MM.1S (cell line): ENCODE measurements around the gene NTM.

Experiments
- DNase-seq: peaks from one replicate; pipeline ENCODE4 v3.0.0-alpha.2; 2015
- H2AFZ ChIP-seq: fragments of 300-600 bp; sonication (generic); 2 replicates; pipeline ENCODE4 v1.6.0; 2016; ENCODE audit warnings: antibody characterized with exemption, low read length
- H3F3A ChIP-seq: fragments of 300-600 bp; sonication (generic); 2 replicates; pipeline ENCODE4 v1.6.1; 2016; ENCODE audit warnings: mild to moderate bottlenecking, antibody characterized with exemption, low read length, moderate library complexity, mixed read lengths; ENCODE audit not compliant: insufficient read depth
- H3K27ac ChIP-seq: fragments of 300-600 bp; sonication (generic); 2 replicates; pipeline ENCODE4 v1.5.1; 2016; ENCODE audit warnings: mild to moderate bottlenecking, low read length
- H3K27me3 ChIP-seq: fragments of 300-600 bp; sonication (generic); replicated peaks from 2 replicates; pipeline ENCODE4 v1.6.0; 2016; ENCODE audit warnings: low read length; ENCODE audit not compliant: insufficient read depth
- H3K36me3 ChIP-seq: fragments of 300-600 bp; sonication (generic); replicated peaks from 2 replicates; pipeline ENCODE4 v1.6.1; 2016; ENCODE audit warnings: mild to moderate bottlenecking, low read length, mixed read lengths; ENCODE audit not compliant: insufficient read depth
- H3K4me1 ChIP-seq: fragments of 300-600 bp; sonication (generic); 2 replicates; pipeline ENCODE4 v1.6.1; 2016; ENCODE audit warnings: low read length, mixed read lengths
- H3K4me2 ChIP-seq: fragments of 300-600 bp; sonication (generic); 2 replicates; pipeline ENCODE4 v1.6.0; 2016; ENCODE audit warnings: low read depth, low read length
- H3K4me3 ChIP-seq: fragments of 300-600 bp; sonication (generic); 2 replicates; pipeline ENCODE4 v1.5.1; 2016; ENCODE audit warnings: low read length, mixed read lengths
- H3K79me2 ChIP-seq: fragments of 300-600 bp; sonication (generic); 2 replicates; pipeline ENCODE4 v1.6.1; 2016; ENCODE audit warnings: mixed run types, low read length, mixed read lengths
- H3K9ac ChIP-seq: fragments of 300-600 bp; sonication (generic); 2 replicates; pipeline ENCODE4 v1.6.1; 2016; ENCODE audit warnings: low read length, mixed read lengths
- H3K9me2 ChIP-seq: fragments of 300-600 bp; sonication (generic); replicated peaks from 2 replicates; pipeline ENCODE4 v1.6.1; 2016; ENCODE audit warnings: mild to moderate bottlenecking, low read length, mixed read lengths; ENCODE audit not compliant: insufficient read depth
- H3K9me3 ChIP-seq: fragments of 300-600 bp; sonication (generic); replicated peaks from 2 replicates; pipeline ENCODE4 v1.6.1; 2016; ENCODE audit warnings: mild to moderate bottlenecking, low read length, mixed read lengths; ENCODE audit not compliant: insufficient read depth
- H4K20me1 ChIP-seq: fragments of 300-600 bp; sonication (generic); 2 replicates; pipeline ENCODE4 v1.6.1; 2016; ENCODE audit warnings: mild to moderate bottlenecking, low read length, moderate library complexity, mixed read lengths; ENCODE audit not compliant: insufficient read depth
- EZH2 ChIP-seq: fragments of 300-600 bp; sonication (generic); optimal IDR thresholded peaks from 2 replicates; pipeline ENCODE3; 2017; ENCODE audit warnings: low read depth, mild to moderate bottlenecking, antibody characterized with exemption, low read length, mixed read lengths
- EZH2phosphoT487 ChIP-seq: fragments of 300-600 bp; sonication (generic); IDR thresholded peaks from 2 replicates; pipeline ENCODE4 v1.6.1; 2018; ENCODE audit warnings: antibody characterized with exemption, low read length
- TF ChIP-seq, protein P1 (sequence below): fragments of 300-600 bp; sonication (generic); IDR thresholded peaks from 2 replicates; pipeline ENCODE4 v1.5.1; 2016; ENCODE audit warnings: antibody characterized with exemption, low read length, mixed read lengths

NTM gene

DNA sequence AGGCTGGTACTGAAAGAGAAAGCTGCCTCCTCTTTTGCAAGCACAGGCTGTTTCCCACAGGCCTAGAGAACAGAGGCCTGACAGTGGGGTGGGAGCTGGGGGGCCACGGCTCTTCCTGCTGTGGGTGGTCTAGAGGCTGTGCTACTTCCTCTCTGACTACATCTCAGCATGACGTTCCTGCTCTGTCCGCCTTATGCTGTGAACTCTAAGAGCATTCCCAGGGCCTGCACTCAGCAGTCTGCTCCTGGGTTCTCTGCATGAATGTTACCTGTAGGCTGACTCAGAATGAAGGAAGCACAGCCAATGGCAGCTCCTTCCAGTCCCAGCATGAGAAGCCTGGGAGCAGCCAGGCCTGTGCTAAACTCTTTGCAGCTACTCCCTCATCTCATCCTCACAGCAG, 534.3 kb downstream of the NTM start:
- Histone ChIP-seq H3K27ac (no peak overlapping the region), H3K36me3 (no peaks in the 10 kb centered on the region), H3K27me3 (no peaks in the 10 kb centered on the region), H3K79me2 (no peaks in the 10 kb centered on the region), H3K9me2 (no peaks in the 10 kb centered on the region), H2AFZ (no peak overlapping the region), H3K4me2 (no peak overlapping the region), H3F3A (no peaks in the 10 kb centered on the region), H3K9ac (no peak overlapping the region), H3K9me3 (no peaks in the 10 kb centered on the region), H3K4me1 (no peaks in the 10 kb centered on the region), H3K4me3 (no peak overlapping the region), H4K20me1 (no peaks in the 10 kb centered on the region)
- no peak for DNase-seq
- no peak for TF ChIP-seq EZH2phosphoT487
- no peak for TF ChIP-seq EZH2
- TF ChIP-seq, protein P1, sequence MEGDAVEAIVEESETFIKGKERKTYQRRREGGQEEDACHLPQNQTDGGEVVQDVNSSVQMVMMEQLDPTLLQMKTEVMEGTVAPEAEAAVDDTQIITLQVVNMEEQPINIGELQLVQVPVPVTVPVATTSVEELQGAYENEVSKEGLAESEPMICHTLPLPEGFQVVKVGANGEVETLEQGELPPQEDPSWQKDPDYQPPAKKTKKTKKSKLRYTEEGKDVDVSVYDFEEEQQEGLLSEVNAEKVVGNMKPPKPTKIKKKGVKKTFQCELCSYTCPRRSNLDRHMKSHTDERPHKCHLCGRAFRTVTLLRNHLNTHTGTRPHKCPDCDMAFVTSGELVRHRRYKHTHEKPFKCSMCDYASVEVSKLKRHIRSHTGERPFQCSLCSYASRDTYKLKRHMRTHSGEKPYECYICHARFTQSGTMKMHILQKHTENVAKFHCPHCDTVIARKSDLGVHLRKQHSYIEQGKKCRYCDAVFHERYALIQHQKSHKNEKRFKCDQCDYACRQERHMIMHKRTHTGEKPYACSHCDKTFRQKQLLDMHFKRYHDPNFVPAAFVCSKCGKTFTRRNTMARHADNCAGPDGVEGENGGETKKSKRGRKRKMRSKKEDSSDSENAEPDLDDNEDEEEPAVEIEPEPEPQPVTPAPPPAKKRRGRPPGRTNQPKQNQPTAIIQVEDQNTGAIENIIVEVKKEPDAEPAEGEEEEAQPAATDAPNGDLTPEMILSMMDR, result no peak

DNA sequence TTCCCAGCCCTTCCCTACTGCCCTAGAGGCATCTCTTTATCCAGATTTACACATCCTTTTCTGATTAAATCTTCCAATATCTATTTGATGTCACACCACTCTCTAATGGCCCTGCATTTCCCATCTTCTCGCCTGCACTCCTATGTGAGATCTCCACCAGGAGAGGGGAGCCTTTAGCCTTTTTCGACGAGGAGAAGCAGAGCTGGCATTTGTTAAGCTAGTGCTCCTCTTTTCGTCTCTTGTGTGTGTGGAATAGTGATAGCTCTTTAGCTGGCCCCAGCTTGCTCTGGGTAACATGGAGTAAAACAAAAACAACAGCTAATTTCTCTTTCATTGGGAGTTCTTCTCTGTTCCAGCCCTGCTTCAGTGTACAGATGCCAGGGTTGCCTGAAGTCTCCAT, 536.5 kb downstream of the NTM start:
- Histone ChIP-seq H3K4me1 (no peaks in the 10 kb centered on the region), H3K4me2 (no peak overlapping the region), H3K9me3 (no peaks in the 10 kb centered on the region), H3K9me2 (no peaks in the 10 kb centered on the region), H3K9ac (no peak overlapping the region), H3K79me2 (no peaks in the 10 kb centered on the region), H4K20me1 (no peaks in the 10 kb centered on the region), H3K27ac (no peak overlapping the region), H3K27me3 (no peaks in the 10 kb centered on the region), H3K4me3 (no peak overlapping the region), H2AFZ (no peak overlapping the region), H3K36me3 (no peaks in the 10 kb centered on the region), H3F3A (no peaks in the 10 kb centered on the region)
- DNase-seq, result no peak
- TF ChIP-seq, protein P1, result no peak

DNA sequence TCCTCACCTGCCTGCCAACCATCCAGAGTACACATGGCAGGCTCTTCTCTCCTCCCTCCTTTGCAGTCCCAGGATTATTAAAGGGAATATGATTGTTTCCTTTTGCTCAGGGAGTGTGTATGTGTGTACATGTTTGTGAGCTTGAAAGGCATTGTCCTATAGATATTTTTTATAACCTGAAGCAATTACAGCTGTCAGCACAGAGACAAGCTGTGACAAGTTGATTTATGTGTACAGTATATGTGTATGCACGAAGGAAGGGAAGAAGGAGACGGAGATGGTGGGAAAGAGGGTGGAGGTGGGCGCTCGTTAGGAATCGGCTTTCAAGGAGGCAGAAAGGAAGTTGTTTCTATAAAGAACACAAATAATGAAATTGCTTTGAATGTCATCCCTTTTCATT, 537.0 kb downstream of the NTM start:
- H3K9ac ChIP-seq, result no peak overlapping the region

DNA sequence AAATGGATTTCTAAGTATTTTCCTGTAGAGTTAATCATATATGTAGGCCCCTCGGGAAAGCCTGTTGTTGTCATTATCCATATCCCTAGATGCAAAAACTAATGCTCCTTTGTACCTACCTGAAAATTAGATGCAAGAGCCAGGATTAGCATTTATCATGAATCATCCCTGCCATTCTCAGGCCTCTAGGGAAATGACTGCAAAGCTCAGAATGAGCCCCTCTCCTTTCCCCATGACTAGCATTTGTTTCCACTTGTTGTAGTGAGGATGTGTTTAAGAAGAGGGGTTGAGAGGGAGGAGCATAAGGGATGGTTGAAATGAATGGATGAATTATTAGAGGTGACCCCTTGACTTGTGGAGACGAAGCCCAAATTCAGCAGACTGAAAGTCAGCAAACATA, 537.9 kb downstream of the NTM start:
- H3K27ac ChIP-seq, result no peak overlapping the region
- no peaks in the 10 kb centered on the region for H3K9me2 ChIP-seq
- no peaks in the 10 kb centered on the region for H3K79me2 ChIP-seq
- no peaks in the 10 kb centered on the region for H3K27me3 ChIP-seq
- no peaks in the 10 kb centered on the region for H3K9me3 ChIP-seq
- no peaks in the 10 kb centered on the region for H3K4me1 ChIP-seq
- no peaks in the 10 kb centered on the region for H3F3A ChIP-seq
- H2AFZ ChIP-seq, result no peak overlapping the region
- no peaks in the 10 kb centered on the region for H3K36me3 ChIP-seq
- H3K4me2 ChIP-seq, result no peak overlapping the region
- no peak overlapping the region for H3K4me3 ChIP-seq
- TF ChIP-seq EZH2, result no peak
- TF ChIP-seq, protein P1, result no peak
- TF ChIP-seq EZH2phosphoT487, result no peak
- no peak for DNase-seq
- H4K20me1 ChIP-seq, result no peaks in the 10 kb centered on the region
- H3K9ac ChIP-seq, result no peak overlapping the region

More for the DNA sequence above, 537.0 kb downstream of the NTM start:
- Histone ChIP-seq H3K4me3 (no peak overlapping the region), H3K9me2 (no peaks in the 10 kb centered on the region), H4K20me1 (no peaks in the 10 kb centered on the region), H3K36me3 (no peaks in the 10 kb centered on the region), H3K4me1 (no peaks in the 10 kb centered on the region), H2AFZ (no peak overlapping the region), H3F3A (no peaks in the 10 kb centered on the region), H3K27ac (no peak overlapping the region), H3K79me2 (no peaks in the 10 kb centered on the region), H3K27me3 (no peaks in the 10 kb centered on the region), H3K4me2 (no peak overlapping the region), H3K9me3 (no peaks in the 10 kb centered on the region)
- DNase-seq, result no peak
- no peak for TF ChIP-seq EZH2phosphoT487
